WI38 (cell line): Measurements from ENCODE around the gene TXNDC5.

Experiments used
- H3K4me3 ChIP-seq: 2 replicates; pipeline ENCODE4 v1.5.1; 2011; ENCODE audit warnings: low read depth, mild to moderate bottlenecking, control low read depth, low read length
- TF ChIP-seq, protein P1 (sequence below): IDR thresholded peaks from 2 replicates; pipeline ENCODE4 v1.5.1; 2012; ENCODE audit warnings: low read depth, mild to moderate bottlenecking, control low read depth, low read length

The TXNDC5 gene

DNA sequence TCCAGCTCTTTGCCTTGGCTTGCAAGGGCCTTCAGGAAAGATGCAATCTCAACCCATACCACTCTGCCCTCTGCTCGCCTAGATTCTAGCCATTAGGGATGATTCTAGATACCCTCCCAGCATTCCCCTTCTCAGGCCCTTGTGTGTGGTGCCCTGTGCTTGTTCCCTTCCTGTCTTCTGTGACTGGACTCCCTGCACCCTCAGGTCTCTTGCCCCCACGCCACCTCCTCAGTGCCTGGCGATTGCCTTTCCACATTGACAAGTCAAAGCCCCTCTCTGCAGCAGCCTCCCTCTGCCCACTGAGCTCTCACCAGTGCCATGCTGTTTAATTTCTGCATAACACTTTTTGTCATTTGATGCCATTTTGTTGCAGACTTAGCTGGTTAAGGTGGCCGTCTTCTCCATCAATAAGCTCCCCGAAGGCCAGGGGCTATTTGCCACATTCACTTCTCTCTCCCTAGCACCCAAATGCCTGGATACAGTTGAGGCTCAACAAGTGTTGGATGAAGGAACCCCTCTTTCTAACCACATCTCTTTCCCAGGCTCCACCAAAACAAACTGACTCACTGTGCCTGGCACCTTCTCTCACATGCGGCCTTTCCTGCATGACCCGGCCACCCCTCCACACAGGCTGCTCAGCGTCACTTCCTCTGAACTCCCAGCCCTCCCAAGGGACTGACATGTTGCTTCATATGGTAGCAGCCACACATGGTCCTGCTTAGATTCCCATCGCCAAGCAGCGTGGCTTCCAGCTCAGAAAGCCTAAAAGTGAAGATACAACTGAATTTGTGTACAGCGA, 4.6 kb upstream of the TXNDC5 start:
- no peak overlapping the region for H3K4me3 ChIP-seq
- TF ChIP-seq, protein P1, sequence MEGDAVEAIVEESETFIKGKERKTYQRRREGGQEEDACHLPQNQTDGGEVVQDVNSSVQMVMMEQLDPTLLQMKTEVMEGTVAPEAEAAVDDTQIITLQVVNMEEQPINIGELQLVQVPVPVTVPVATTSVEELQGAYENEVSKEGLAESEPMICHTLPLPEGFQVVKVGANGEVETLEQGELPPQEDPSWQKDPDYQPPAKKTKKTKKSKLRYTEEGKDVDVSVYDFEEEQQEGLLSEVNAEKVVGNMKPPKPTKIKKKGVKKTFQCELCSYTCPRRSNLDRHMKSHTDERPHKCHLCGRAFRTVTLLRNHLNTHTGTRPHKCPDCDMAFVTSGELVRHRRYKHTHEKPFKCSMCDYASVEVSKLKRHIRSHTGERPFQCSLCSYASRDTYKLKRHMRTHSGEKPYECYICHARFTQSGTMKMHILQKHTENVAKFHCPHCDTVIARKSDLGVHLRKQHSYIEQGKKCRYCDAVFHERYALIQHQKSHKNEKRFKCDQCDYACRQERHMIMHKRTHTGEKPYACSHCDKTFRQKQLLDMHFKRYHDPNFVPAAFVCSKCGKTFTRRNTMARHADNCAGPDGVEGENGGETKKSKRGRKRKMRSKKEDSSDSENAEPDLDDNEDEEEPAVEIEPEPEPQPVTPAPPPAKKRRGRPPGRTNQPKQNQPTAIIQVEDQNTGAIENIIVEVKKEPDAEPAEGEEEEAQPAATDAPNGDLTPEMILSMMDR, result no peak

DNA sequence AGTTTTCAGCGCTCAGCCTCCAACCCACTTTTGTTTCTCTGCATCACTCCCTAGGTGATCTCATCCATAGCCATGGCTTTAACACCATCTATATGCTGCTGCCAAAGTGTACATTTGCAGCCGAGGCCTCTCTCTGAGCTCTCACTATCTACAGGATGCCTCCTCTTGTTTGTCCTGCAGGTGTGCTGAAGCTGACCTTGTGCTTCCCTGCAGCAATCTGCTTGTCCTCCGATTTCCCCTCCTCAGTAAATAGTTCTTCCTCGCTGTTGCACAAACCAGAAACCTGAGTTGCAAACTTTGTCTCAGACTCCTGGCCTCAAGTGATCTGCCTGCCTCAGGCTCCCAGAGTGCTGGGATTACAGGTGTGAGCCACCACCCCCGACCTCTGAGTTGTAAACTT, 3.7 kb upstream of the TXNDC5 start:
- H3K4me3 ChIP-seq, result no peak overlapping the region

DNA sequence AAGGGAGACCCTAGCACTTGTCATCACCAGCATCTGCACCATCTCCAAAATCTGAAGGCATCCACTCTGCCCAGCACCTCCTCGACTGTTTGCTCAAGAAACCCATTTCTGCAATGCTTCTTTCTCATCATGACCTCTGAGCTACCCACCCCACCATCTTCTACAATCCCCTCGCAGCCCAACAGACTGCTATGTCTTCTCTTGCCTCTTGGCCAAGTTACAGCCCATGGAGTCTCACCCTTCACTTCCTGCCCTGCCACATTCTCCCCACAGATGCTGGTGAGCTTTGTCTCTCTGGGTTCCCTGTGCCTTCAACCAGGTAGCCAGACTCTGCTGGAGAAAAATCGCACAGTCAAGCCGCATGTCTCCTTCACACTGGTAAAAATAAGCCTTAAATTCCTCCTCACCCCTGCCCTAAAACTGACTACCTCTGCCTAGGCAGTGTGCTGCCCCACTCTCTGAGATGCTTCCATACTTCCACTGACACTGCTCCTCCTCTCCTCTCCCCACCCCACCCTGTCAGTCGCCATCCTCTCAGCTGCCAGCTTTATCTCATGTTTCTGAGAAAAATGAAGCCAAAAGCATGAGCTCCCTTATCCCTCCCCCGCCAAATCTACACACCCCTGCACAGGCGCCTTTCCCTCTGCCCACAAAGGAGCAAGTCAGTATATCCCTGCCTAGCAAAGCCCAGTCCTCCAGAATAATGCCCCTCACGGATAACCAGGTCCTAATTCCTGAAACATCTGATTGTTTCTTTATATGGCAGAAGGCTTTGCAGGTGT, 2.3 kb upstream of the TXNDC5 start:
- H3K4me3 ChIP-seq, result no peak overlapping the region
- TF ChIP-seq, protein P1, result no peak

More for the DNA sequence above, 3.7 kb upstream of the TXNDC5 start:
- TF ChIP-seq, protein P1, result no peak

DNA sequence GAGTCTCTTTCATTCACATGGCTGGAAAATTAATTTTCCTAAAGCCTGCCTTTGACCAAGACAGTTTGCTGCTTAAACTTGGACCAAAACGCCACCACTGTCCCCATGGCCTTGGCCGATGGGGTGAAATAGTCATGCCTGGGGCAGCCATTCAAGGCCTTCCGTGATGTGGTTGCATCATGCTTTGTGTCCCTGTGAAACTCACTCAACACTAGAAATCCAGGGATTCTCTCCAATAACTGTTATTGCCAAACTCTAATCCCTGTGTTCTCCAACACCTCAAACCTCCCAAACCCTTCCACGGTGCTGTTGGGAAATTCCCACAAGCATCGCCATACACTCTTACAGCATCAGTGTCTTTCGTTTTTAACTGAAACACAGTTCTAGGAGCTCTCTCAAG, 1.4 kb upstream of the TXNDC5 start:
- TF ChIP-seq, protein P1, result no peak
- H3K4me3 ChIP-seq, result no peak overlapping the region

DNA sequence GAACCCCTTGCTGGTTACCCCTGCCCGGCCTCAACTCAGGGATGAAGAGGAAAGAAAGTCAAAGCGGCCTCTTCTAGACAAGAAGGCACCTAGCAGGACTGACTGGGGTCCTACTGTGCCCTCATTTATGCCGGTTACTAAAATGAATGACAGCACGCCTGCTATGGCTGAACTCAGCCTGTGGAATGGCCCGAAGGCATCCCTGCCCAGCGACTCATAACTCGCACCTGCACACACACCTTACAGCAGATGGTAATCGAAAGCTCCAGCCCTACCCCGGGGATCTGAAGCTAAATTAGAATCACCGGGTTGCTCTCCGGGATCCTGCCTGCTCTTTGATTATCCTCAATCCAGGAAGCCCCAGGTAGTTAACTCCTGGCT, 747 bp upstream of the TXNDC5 start:
- H3K4me3 ChIP-seq, result peak overlapping the region; percentile 63; the same call in 1 of the 2 replicates
- TF ChIP-seq, protein P1, result no peak

DNA sequence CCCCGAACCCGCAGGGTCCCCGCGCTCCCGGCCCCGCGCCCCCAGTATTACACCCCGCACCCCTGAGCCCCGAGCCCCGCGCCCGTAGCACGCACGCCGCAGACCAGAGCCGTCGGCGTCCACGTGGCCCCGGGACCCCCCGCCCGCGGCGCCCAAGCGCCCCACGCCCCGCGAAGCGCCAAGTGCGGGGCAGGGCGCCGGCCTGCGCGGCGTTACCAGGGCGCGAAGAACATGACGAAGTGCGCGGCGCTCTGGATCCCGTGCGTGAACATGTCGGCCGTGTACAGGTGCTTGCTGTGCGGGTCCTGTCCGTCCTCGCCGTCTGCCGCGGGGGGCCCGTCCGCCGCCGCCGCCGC, 312 bp downstream of the TXNDC5 start:
- TF ChIP-seq, protein P1, result no peak
- H3K4me3 ChIP-seq, result peak overlapping the region; percentile 79
